Body of pancreas (tissue), 4 donors: ENCODE results near the gene CCR9.

ENCODE experiments used
- POLR2A ChIP-seq, 3 donors: fragments of 450-650 bp; IDR thresholded peaks; one replicate each; pipeline ENCODE4 v1.6.1; 2016; ENCODE audit warnings: antibody characterized with exemption in 3 of 3, mild to moderate bottlenecking in 2 of 3
- TF ChIP-seq, protein P1 (sequence below), 7 experiments: fragments of 450-650 bp in 4 of 7; fragments of 200-600 bp in 3 of 7; sonication (generic) in 3 of 7; IDR thresholded peaks; one replicate each; pipeline ENCODE4 v1.5.1; 2016 to 2019; ENCODE audit warnings: antibody characterized with exemption in 7 of 7

DNA sequence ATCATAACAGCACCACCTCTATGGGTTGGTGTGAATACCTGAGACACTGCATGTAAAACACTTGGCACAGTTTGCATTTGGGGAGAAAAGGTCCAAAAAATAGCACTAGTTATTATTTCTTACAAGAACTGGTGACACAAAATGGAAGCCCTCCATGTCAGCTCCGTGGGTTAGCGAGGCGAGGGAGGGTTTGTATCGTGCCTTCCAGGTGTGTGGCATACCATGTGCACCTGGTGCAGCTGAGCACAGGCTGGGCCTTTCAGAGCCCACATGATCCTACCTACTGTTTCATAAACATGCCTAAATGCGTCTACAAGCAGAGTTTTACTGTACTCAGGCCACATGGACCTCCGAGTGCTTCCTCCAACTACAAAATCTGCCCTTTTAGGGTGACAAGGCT lies 62.5 kb downstream of the CCR9 start:
- TF ChIP-seq POLR2A (IDR thresholded peaks at IDR 0.05), result no peak
- TF ChIP-seq, protein P1, sequence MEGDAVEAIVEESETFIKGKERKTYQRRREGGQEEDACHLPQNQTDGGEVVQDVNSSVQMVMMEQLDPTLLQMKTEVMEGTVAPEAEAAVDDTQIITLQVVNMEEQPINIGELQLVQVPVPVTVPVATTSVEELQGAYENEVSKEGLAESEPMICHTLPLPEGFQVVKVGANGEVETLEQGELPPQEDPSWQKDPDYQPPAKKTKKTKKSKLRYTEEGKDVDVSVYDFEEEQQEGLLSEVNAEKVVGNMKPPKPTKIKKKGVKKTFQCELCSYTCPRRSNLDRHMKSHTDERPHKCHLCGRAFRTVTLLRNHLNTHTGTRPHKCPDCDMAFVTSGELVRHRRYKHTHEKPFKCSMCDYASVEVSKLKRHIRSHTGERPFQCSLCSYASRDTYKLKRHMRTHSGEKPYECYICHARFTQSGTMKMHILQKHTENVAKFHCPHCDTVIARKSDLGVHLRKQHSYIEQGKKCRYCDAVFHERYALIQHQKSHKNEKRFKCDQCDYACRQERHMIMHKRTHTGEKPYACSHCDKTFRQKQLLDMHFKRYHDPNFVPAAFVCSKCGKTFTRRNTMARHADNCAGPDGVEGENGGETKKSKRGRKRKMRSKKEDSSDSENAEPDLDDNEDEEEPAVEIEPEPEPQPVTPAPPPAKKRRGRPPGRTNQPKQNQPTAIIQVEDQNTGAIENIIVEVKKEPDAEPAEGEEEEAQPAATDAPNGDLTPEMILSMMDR (IDR thresholded peaks at IDR 0.05), result no peak
